K562 (cell line): Measurements from ENCODE around the gene LAPTM4A. TPM values are rescaled to one million over a fixed set of nuclear protein-coding genes. Genes with fewer than 3 reads are reported as not detected.

ENCODE experiments used
- AFF1 ChIP-seq, 2 experiments: fragments of 450-650 bp; IDR thresholded peaks; 2 replicates each; pipeline ENCODE4 v1.6.1; 2018; ENCODE audit warnings: mild to moderate bottlenecking in 2 of 2, low read depth in 1 of 2; ENCODE audit not compliant: partially characterized antibody in 2 of 2
- ATF4 ChIP-seq: fragments of 450-650 bp; formaldehyde crosslinking; IDR thresholded peaks from 2 replicates; pipeline ENCODE4 v1.4.0; 2022; ENCODE audit warnings: mild to moderate bottlenecking, moderate library complexity
- CREBBP ChIP-seq: IDR thresholded peaks from one replicate; pipeline ENCODE4 v1.6.1; 2012; ENCODE audit warnings: low read depth, mild to moderate bottlenecking, control low read depth, inconsistent platforms, low read length
- E2F8 ChIP-seq: fragments of 450-650 bp; IDR thresholded peaks from 2 replicates; pipeline ENCODE4 v1.7.1; 2018; ENCODE audit warnings: mild to moderate bottlenecking, low read depth; ENCODE audit not compliant: partially characterized antibody
- JUNB ChIP-seq: fragments of 450-650 bp; formaldehyde crosslinking; conservative IDR thresholded peaks from 2 replicates; pipeline ENCODE4 v1.4.0; 2020; ENCODE audit warnings: mild to moderate bottlenecking
- L3MBTL2 ChIP-seq: fragments of 450-650 bp; IDR thresholded peaks from 2 replicates; pipeline ENCODE4 v1.6.1; 2016; ENCODE audit warnings: mild to moderate bottlenecking, moderate library complexity
- MAFK ChIP-seq: IDR thresholded peaks from 2 replicates; pipeline ENCODE4 v1.6.1; 2011; ENCODE audit warnings: low read length, improper control_type of control experiment
- NR2C2 ChIP-seq, 2 experiments: fragments of 200-800 bp in 1 of 2; sonication (Bioruptor generic) in 1 of 2; sonication (generic) in 1 of 2; formaldehyde crosslinking in 1 of 2; IDR thresholded peaks; 2 replicates each; pipeline versions ENCODE4 v1.6.1 to v1.8.0; 2016 to 2022; ENCODE audit warnings: mild to moderate bottlenecking in 1 of 2, missing compliant biosample characterization in 1 of 2, missing genetic modification characterization in 1 of 2, missing genetic modification reagents in 1 of 2
- PHTF2 ChIP-seq: fragments of 250-450 bp; sonication (Bioruptor Pico); IDR thresholded peaks from 2 replicates; pipeline ENCODE4 v1.5.0; 2021; ENCODE audit warnings: mild to moderate bottlenecking
- RBM39 ChIP-seq: fragments of 200-400 bp; formaldehyde crosslinking; optimal IDR thresholded peaks from 2 replicates; pipeline ENCODE3; 2018; ENCODE audit warnings: low read depth, low read length
- SMAD1 ChIP-seq: fragments of 150-350 bp; IDR thresholded peaks from 2 replicates; pipeline ENCODE4 v1.6.1; 2014; ENCODE audit warnings: low read length, low read depth; ENCODE audit not compliant: partially characterized antibody
- THAP12 ChIP-seq: fragments of 250-450 bp; sonication (Bioruptor Pico); IDR thresholded peaks from 2 replicates; pipeline ENCODE4 v1.9.0; 2021; ENCODE audit warnings: mild to moderate bottlenecking, inconsistent platforms
- YBX1 ChIP-seq: fragments of 450-650 bp; IDR thresholded peaks from 2 replicates; pipeline ENCODE4 v1.7.1; 2016; ENCODE audit warnings: mild to moderate bottlenecking
- ZBTB34 ChIP-seq: fragments of 250-450 bp; sonication (Bioruptor Pico); IDR thresholded peaks from 2 replicates; pipeline ENCODE4 v1.8.0; 2021; ENCODE audit warnings: mild to moderate bottlenecking, moderate library complexity
- ZNF507 ChIP-seq: conservative IDR thresholded peaks from 2 replicates; pipeline ENCODE4 v1.6.1; 2017; ENCODE audit warnings: missing genetic modification characterization, missing compliant biosample characterization
- ZNF668 ChIP-seq: fragments of 250-450 bp; sonication (Bioruptor Pico); IDR thresholded peaks from 2 replicates; pipeline ENCODE4 v1.8.0; 2022; ENCODE audit warnings: mild to moderate bottlenecking, inconsistent platforms
- polyA plus RNA-seq, 8 experiments: library from polyadenylated mRNA; depleted of rRNA in 4 of 8; stranded (reverse) in 5 of 8; unstranded in 3 of 8; fragments of >200 nt; fragmentation: Nextera tagmentation in 2 of 8; fragmentation: Illumina TruSeq in 1 of 8; extraction: Ambion mirVana in 2 of 8; extraction: Trizol in 1 of 8; gene quantifications; 2 replicates each; pipeline versions ENCODE4 v1.2.1 to v1.2.3, GENCODE V29; 2011 to 2014; ENCODE audit warnings: inconsistent platforms in 1 of 8, missing spikeins in 1 of 8
- total RNA-seq, 7 experiments: library from RNA; depleted of rRNA in 6 of 7; stranded (reverse); fragments of >200 nt in 6 of 7; fragmentation: Illumina TruSeq in 2 of 7; extraction: Trizol in 2 of 7; gene quantifications; 2 replicates each; pipeline versions ENCODE4 v1.2.1 to v1.2.3, GENCODE V29; 2011 to 2021; ENCODE audit warnings: low replicate concordance in 1 of 7

The LAPTM4A gene
- total and polyA plus RNA-seq, 9 of the 15 experiments (the other 6 are each of a cell fraction or from before 2014, with no cell fraction given) = 13.4 to 157 (median 50.1) TPM

GRCh38 chr2:19989667-19990415 is 61.6 kb downstream of the LAPTM4A start, which contains the start of gene WDR35 (continued):
- TF ChIP-seq RBM39 = no peak
- TF ChIP-seq SMAD1 = no peak
- no peak; the same call in 1 of the 2 replicates for TF ChIP-seq NR2C2 (CRISPR knock-in tag; IDR thresholded peaks at IDR 0.05)
- peak; percentile 95 for TF ChIP-seq NR2C2 (tag; IDR thresholded peaks at IDR 0.05)
- no peak for TF ChIP-seq CREBBP
- TF ChIP-seq YBX1 = no peak
- TF ChIP-seq E2F8 = no peak
- no peak for TF ChIP-seq THAP12
- no peak for TF ChIP-seq ZBTB34
- no peak for TF ChIP-seq PHTF2 (CRISPR knock-in tag)
- no peak for TF ChIP-seq JUNB (CRISPR knock-in tag)
- TF ChIP-seq AFF1 (IDR thresholded peaks at IDR 0.05; ENCODE audit: low read depth in 1 of 2, partially characterized antibody in 2 of 2) = no peak
- peak; percentile 96 for TF ChIP-seq L3MBTL2
- no peak for TF ChIP-seq ZNF507 (tag)
- TF ChIP-seq ZNF668 = no peak
- no peak for TF ChIP-seq ATF4
- no peak for TF ChIP-seq MAFK
